A673 (cell line): ENCODE data around the gene GDF7.

Source experiments
- EZH2 ChIP-seq: fragments of 200-600 bp; sonication (generic); IDR thresholded peaks from 2 replicates; pipeline ENCODE4 v1.6.1; 2017; ENCODE audit warnings: borderline replicate concordance, low read depth, mild to moderate bottlenecking, mixed read lengths, antibody characterized with exemption, low read length; ENCODE audit not compliant: poor library complexity, severe bottlenecking
- TF ChIP-seq, protein P1 (sequence below): fragments of 300-800, 200-600 bp; sonication (generic); conservative IDR thresholded peaks from 2 replicates; pipeline ENCODE4 v1.5.1; 2017; ENCODE audit warnings: low read depth, mild to moderate bottlenecking, antibody characterized with exemption, low read length, moderate library complexity, mixed read lengths

DNA sequence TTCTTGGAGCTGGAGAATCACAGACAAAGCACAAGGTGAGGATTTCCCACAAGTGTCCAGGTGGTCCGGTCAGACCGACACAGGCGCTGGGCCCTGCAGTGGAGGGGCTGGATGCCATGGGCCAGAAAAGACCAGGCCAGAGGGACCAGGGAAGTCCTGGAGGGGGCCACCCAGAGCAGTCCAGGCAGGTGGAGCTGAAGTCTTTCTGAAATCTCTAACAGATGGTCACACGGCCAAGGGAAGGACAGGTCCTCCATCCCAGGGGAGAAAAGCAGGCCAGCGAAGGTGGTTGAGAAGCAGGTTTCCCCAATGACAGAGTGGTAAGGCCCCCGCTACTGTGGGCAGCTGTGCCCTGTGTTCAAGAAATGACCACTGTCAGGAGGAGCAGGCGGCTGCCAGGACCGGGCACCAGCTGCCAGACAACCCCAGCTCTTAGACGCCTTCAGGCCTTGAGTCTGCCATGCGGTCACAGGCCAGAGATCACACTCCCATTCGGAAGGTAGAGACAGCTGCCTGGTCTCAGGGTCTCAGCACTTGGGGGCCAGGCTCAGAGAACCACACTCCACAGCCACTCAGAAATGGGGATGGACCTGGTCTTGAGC lies 42.0 kb upstream of the GDF7 start:
- TF ChIP-seq, protein P1, sequence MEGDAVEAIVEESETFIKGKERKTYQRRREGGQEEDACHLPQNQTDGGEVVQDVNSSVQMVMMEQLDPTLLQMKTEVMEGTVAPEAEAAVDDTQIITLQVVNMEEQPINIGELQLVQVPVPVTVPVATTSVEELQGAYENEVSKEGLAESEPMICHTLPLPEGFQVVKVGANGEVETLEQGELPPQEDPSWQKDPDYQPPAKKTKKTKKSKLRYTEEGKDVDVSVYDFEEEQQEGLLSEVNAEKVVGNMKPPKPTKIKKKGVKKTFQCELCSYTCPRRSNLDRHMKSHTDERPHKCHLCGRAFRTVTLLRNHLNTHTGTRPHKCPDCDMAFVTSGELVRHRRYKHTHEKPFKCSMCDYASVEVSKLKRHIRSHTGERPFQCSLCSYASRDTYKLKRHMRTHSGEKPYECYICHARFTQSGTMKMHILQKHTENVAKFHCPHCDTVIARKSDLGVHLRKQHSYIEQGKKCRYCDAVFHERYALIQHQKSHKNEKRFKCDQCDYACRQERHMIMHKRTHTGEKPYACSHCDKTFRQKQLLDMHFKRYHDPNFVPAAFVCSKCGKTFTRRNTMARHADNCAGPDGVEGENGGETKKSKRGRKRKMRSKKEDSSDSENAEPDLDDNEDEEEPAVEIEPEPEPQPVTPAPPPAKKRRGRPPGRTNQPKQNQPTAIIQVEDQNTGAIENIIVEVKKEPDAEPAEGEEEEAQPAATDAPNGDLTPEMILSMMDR: no peak
- no peak for TF ChIP-seq EZH2
